ENCODE data around the gene BCL2. TPM values are rescaled to one million over a fixed set of nuclear protein-coding genes. Genes with fewer than 3 reads are reported as not detected.

BCL2 gene
- total RNA-seq, 2 experiments from 2014 or later, result 1.4 to 2.5 TPM

DNA sequence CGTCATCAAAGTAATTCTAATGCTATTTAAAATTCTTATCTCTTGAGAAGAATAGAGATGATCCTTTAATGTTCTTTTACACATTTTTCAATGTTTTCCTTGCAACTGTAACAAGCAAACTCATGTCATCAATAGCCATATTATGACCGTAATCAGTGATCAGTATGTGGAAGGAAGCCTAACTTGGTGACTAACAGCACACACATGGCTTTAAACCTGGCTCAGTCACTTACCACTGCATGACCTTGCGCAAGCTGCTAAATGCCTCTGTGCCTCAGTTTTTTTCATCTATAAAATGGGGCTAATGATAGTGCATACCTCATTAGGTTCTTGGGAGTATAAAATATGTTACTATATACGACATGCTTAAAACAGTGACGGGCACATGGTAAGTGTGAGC, 149.7 kb downstream of the BCL2 start:
- BruUV-seq (replicated peaks), result no TSS peak
- Histone ChIP-seq H3K9me2 (ENCODE audit: insufficient read depth, low read length) (no peaks in the 10 kb centered on the region), H3K4me3 (ENCODE audit: low read depth, low read length, poor library complexity, severe bottlenecking) (no peak overlapping the region), H2AFZ (ENCODE audit: low read length) (no peak overlapping the region), H3K4me1 (ENCODE audit: insufficient read depth, low read length, poor library complexity, severe bottlenecking) (no peaks in the 10 kb centered on the region), H3K36me3 (ENCODE audit: insufficient read depth, low read length) (no peaks in the 10 kb centered on the region), H4K20me1 (ENCODE audit: insufficient read depth, low read length) (no peaks in the 10 kb centered on the region), H3K27ac (ENCODE audit: low read depth, low read length, poor library complexity, severe bottlenecking) (no peak overlapping the region), H3K9me3 (ENCODE audit: low read length) (no peaks in the 10 kb centered on the region), H3K4me2 (ENCODE audit: low read length) (no peak overlapping the region), H3K79me2 (ENCODE audit: insufficient read depth, low read depth, low read length) (no peaks in the 10 kb centered on the region)
- ChIA-PET POLR2A (interaction anchor here (0.9 kb wide), 1 partner anchor 13 kb away, joined by 3 read pairs; no protein-coding TSS in a partner anchor), CTCF (ENCODE audit: unreplicated experiment) (no interaction called here)
- TF ChIP-seq, protein P1, sequence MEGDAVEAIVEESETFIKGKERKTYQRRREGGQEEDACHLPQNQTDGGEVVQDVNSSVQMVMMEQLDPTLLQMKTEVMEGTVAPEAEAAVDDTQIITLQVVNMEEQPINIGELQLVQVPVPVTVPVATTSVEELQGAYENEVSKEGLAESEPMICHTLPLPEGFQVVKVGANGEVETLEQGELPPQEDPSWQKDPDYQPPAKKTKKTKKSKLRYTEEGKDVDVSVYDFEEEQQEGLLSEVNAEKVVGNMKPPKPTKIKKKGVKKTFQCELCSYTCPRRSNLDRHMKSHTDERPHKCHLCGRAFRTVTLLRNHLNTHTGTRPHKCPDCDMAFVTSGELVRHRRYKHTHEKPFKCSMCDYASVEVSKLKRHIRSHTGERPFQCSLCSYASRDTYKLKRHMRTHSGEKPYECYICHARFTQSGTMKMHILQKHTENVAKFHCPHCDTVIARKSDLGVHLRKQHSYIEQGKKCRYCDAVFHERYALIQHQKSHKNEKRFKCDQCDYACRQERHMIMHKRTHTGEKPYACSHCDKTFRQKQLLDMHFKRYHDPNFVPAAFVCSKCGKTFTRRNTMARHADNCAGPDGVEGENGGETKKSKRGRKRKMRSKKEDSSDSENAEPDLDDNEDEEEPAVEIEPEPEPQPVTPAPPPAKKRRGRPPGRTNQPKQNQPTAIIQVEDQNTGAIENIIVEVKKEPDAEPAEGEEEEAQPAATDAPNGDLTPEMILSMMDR (conservative IDR thresholded peaks at IDR 0.05; ENCODE audit: low read length), result no peak
- no peak for TF ChIP-seq EZH2phosphoT487 (IDR thresholded peaks at IDR 0.05; ENCODE audit: borderline replicate concordance, low read depth, low read length)
- intact Hi-C loops (cut with micrococcal nuclease; ENCODE audit: unreplicated experiment), result no loop called here
- DNase-seq (ENCODE audit: low spot score), result no peak

DNA sequence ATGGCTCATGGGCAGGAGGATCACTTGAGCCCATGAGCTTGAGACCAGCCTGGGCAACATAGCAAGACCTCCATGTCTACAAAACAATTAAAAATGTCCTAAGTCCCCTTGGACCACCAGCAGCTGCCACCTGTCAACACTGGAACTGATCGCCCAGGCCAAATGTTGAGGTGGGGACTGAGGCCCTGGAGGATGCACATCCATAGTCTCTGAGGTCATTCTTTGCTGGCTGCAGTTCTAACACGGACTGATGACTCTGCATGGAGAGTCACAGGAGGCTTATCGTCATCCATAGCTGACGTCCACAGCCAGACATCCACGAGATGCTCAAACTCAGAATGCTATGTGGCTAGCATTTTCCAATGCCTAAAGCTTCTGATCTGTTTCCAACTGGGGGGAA, 151.3 kb downstream of the BCL2 start:
- no peaks in the 10 kb centered on the region for H3K4me1 ChIP-seq (ENCODE audit: insufficient read depth, low read length, poor library complexity, severe bottlenecking)
- no peak for DNase-seq (ENCODE audit: low spot score)
- BruUV-seq (replicated peaks), result no TSS peak
- H3K27ac ChIP-seq (ENCODE audit: low read depth, low read length, poor library complexity, severe bottlenecking), result no peak overlapping the region
- no peaks in the 10 kb centered on the region for H3K9me3 ChIP-seq (ENCODE audit: low read length)
- no peaks in the 10 kb centered on the region for H3K36me3 ChIP-seq (ENCODE audit: insufficient read depth, low read length)
- H2AFZ ChIP-seq (ENCODE audit: low read length), result no peak overlapping the region
- H3K79me2 ChIP-seq (ENCODE audit: insufficient read depth, low read depth, low read length), result no peaks in the 10 kb centered on the region
- ChIA-PET POLR2A (no interaction called here), CTCF (ENCODE audit: unreplicated experiment) (no interaction called here)
- no peaks in the 10 kb centered on the region for H3K9me2 ChIP-seq (ENCODE audit: insufficient read depth, low read length)
- no peaks in the 10 kb centered on the region for H4K20me1 ChIP-seq (ENCODE audit: insufficient read depth, low read length)
- intact Hi-C loops (cut with micrococcal nuclease; ENCODE audit: unreplicated experiment), result no loop called here
- no peak overlapping the region for H3K4me3 ChIP-seq (ENCODE audit: low read depth, low read length, poor library complexity, severe bottlenecking)
- H3K4me2 ChIP-seq (ENCODE audit: low read length), result no peak overlapping the region
- TF ChIP-seq EZH2phosphoT487 (IDR thresholded peaks at IDR 0.05; ENCODE audit: borderline replicate concordance, low read depth, low read length), result no peak
- TF ChIP-seq, protein P1 (conservative IDR thresholded peaks at IDR 0.05; ENCODE audit: low read length), result no peak

DNA sequence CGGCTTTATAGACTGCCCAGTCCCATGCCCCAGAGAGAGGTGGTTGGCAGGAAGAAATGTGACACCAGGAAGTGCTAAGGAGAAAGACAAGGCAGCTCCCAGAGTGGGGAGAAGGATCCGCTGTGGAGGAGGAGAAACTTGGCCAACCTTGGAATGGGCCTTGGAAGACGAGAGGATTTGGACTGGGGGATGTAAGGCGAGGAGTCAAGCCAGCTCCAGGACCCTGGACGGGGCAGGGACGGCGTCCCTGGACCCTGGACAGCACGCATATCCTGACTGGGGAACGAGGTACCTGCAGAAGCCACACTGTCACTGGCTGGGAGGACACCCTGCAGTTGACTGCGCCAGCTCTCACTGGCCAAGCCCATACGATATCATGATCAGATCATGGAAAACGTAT, 153.4 kb downstream of the BCL2 start:
- ChIA-PET POLR2A (no interaction called here), CTCF (ENCODE audit: unreplicated experiment) (no interaction called here)
- Histone ChIP-seq H3K79me2 (ENCODE audit: insufficient read depth, low read depth, low read length) (no peaks in the 10 kb centered on the region), H3K4me3 (ENCODE audit: low read depth, low read length, poor library complexity, severe bottlenecking) (no peak overlapping the region), H2AFZ (ENCODE audit: low read length) (no peak overlapping the region), H3K9me3 (ENCODE audit: low read length) (no peaks in the 10 kb centered on the region), H4K20me1 (ENCODE audit: insufficient read depth, low read length) (no peaks in the 10 kb centered on the region), H3K4me2 (ENCODE audit: low read length) (no peak overlapping the region), H3K4me1 (ENCODE audit: insufficient read depth, low read length, poor library complexity, severe bottlenecking) (peaks cover 19% of the 10 kb centered on the region), H3K36me3 (ENCODE audit: insufficient read depth, low read length) (no peaks in the 10 kb centered on the region), H3K27ac (ENCODE audit: low read depth, low read length, poor library complexity, severe bottlenecking) (no peak overlapping the region), H3K9me2 (ENCODE audit: insufficient read depth, low read length) (no peaks in the 10 kb centered on the region)
- intact Hi-C loops (cut with micrococcal nuclease; ENCODE audit: unreplicated experiment), result no loop called here
- BruUV-seq (replicated peaks), result no TSS peak
- DNase-seq (ENCODE audit: low spot score), result no peak
- TF ChIP-seq, protein P1 (conservative IDR thresholded peaks at IDR 0.05; ENCODE audit: low read length), result no peak
- TF ChIP-seq EZH2phosphoT487 (IDR thresholded peaks at IDR 0.05; ENCODE audit: borderline replicate concordance, low read depth, low read length), result no peak
